HFFc6 (cell line): ENCODE measurements around the gene OR2S2. TPM values are rescaled to one million over a fixed set of nuclear protein-coding genes. Genes with fewer than 3 reads are reported as not detected.
A peak's percentile ranks its signal among the peaks of the same experiment; 100 is the strongest.

ENCODE experiments used
- DNase-seq: peaks from one replicate; pipeline ENCODE4 v3.0.0-alpha.2; 2018
- H3K27ac Mint-ChIP-seq: 2 replicates; pipeline ENCODE4 v1.8.0; 2020; ENCODE audit warnings: mild to moderate bottlenecking, mixed read lengths
- H3K27me3 Mint-ChIP-seq: 2 replicates; pipeline ENCODE4 v1.8.0; 2021; ENCODE audit warnings: mild to moderate bottlenecking, moderate library complexity, mixed read lengths; ENCODE audit not compliant: insufficient read depth
- H3K36me3 Mint-ChIP-seq: 2 replicates; pipeline ENCODE4 v1.8.0; 2021; ENCODE audit warnings: low read depth, mixed read lengths
- H3K4me1 Mint-ChIP-seq: 2 replicates; pipeline ENCODE4 v1.8.0; 2020; ENCODE audit warnings: low read depth, mixed read lengths
- H3K4me3 Mint-ChIP-seq: 2 replicates; pipeline ENCODE4 v1.8.0; 2020; ENCODE audit warnings: mild to moderate bottlenecking, moderate library complexity, mixed read lengths
- H3K9me3 Mint-ChIP-seq: 2 replicates; pipeline ENCODE4 v1.8.0; 2020; ENCODE audit warnings: mild to moderate bottlenecking, mixed read lengths
- total RNA-seq, 6 experiments: library from RNA; stranded (reverse); fragmentation: NEBNext Ultra II Directional; extraction: Animal tissue kit (Norgen Biotek cat#: 25700); gene quantifications; 2 replicates in 1 of 6; 3 replicates in 5 of 6; pipeline ENCODE4 v1.2.3, GENCODE V29; 2021
- TF ChIP-seq, protein P1 (sequence below): fragments of 200-600 bp; sonication (generic); IDR thresholded peaks from 2 replicates; pipeline ENCODE4 v1.5.0; 2021; ENCODE audit warnings: antibody characterized with exemption, mild to moderate bottlenecking

Gene OR2S2
- total RNA-seq, 6 experiments from 2014 or later, result not detected

DNA sequence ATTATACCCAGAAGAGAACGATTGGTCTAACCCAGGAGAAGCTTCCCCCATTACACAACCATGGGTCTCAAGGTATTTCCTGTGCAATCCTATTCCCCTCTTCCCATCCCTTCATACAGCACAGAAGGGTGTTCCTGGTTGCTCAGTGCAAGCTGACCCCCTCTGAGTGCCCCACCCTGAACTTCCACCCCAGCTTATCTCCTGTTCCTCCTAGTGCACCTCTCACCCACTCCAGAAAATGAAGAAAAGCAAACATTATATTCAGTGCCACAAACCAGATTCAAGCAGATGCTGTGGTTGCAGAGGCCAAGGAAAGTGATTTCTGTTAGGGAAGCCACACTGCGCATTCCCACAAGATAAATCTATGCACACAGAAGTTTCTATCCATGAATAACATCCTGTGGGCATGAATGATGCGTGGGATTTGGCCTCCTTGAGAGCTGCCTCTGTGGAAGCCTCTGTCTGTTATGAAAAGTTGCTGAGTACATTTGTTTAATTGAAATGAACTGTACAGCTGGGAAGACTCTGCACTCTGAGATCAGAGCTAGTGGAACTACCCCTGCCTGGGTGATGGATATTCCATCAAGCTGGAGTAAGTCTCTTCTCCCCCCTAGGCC lies 2.2 kb upstream of the OR2S2 start:
- no peak overlapping the region for H3K27ac Mint-ChIP-seq
- no peak overlapping the region for H3K4me3 Mint-ChIP-seq
- peak; percentile 24 for DNase-seq
- H3K4me1 Mint-ChIP-seq, result peaks cover 45% of the 10 kb centered on the region
- H3K27me3 Mint-ChIP-seq, result no peaks in the 10 kb centered on the region; the same call in 1 of the 2 replicates
- no peaks in the 10 kb centered on the region for H3K9me3 Mint-ChIP-seq
- H3K36me3 Mint-ChIP-seq, result no peaks in the 10 kb centered on the region
- TF ChIP-seq, protein P1, sequence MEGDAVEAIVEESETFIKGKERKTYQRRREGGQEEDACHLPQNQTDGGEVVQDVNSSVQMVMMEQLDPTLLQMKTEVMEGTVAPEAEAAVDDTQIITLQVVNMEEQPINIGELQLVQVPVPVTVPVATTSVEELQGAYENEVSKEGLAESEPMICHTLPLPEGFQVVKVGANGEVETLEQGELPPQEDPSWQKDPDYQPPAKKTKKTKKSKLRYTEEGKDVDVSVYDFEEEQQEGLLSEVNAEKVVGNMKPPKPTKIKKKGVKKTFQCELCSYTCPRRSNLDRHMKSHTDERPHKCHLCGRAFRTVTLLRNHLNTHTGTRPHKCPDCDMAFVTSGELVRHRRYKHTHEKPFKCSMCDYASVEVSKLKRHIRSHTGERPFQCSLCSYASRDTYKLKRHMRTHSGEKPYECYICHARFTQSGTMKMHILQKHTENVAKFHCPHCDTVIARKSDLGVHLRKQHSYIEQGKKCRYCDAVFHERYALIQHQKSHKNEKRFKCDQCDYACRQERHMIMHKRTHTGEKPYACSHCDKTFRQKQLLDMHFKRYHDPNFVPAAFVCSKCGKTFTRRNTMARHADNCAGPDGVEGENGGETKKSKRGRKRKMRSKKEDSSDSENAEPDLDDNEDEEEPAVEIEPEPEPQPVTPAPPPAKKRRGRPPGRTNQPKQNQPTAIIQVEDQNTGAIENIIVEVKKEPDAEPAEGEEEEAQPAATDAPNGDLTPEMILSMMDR, result no peak

DNA sequence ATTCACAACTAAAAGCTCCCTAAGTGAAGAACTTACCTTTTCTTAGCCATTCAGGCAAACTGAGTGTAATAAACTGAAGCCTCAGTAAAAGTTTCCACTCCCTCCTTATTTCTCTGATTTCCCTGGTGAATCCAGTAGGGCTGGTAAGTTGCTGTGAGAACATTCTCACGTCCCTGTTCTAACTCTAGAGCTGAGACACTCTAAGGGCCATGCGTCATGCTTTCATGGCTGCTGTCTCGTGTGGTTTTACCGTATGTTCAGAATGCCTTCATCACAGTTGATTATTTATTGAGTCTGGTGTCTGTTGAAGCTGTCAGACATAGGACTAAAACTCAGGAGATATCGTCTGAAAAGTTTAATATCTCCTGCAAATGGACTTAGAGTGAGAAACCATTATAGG lies 1.3 kb downstream of the OR2S2 start:
- TF ChIP-seq, protein P1, result no peak
- no peaks in the 10 kb centered on the region; the same call in 1 of the 2 replicates for H3K27me3 Mint-ChIP-seq

GRCh38 chr9:35954942-35955546 lies 2.9 kb downstream of the OR2S2 start:
- Mint-ChIP-seq H3K27me3 (no peaks in the 10 kb centered on the region; the same call in 1 of the 2 replicates), H3K4me1 (peaks cover 52% of the 10 kb centered on the region), H3K4me3 (peak overlapping the region; percentile 18; the same call in 1 of the 2 replicates), H3K9me3 (no peaks in the 10 kb centered on the region), H3K27ac (peak overlapping the region; percentile 48; the same call in 1 of the 2 replicates), H3K36me3 (no peaks in the 10 kb centered on the region)
- TF ChIP-seq, protein P1, result peak; percentile 94
- peak; percentile 77 for DNase-seq

More for the DNA sequence above, 1.3 kb downstream of the OR2S2 start:
- no peak for DNase-seq
- Mint-ChIP-seq H3K4me1 (peaks cover 61% of the 10 kb centered on the region), H3K9me3 (no peaks in the 10 kb centered on the region), H3K4me3 (no peak overlapping the region), H3K36me3 (no peaks in the 10 kb centered on the region), H3K27ac (no peak overlapping the region)

DNA sequence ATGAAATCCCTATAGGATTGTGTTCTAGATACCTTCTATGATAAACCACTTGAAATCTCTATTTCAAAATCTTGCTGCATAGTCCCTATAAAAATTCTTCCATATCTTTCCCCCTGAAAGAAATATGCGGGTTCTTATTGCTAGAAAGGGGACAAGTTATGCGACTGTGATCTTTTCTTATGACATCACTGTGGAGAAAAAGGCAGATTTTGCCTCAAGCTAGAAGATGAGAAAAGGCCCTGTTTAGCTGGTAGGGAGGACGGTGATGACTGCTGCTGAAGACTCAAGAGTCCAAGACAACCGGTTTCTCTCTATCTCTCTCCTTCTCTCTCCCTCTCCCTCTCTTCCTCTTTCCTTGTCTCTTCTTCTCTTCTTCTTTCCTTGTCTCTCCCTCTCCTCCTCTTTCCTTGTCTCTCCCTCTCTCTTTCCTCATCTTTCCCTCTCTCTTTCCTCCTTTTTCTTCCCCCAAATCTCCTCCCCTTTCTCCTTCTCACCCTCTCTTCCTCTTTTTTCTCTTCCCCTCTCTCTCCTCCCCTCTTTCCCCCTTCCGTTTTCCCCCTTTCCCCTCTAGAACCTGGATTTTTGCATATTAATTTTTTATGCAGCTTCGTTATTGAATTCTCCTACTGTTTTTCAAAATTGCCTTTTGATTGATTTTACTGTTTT lies 5.3 kb downstream of the OR2S2 start:
- Mint-ChIP-seq H3K9me3 (no peaks in the 10 kb centered on the region), H3K27ac (peak overlapping the region; percentile 78), H3K27me3 (no peaks in the 10 kb centered on the region), H3K36me3 (no peaks in the 10 kb centered on the region), H3K4me1 (peaks cover 50% of the 10 kb centered on the region), H3K4me3 (no peak overlapping the region)
- TF ChIP-seq, protein P1, result no peak
- peak; percentile 14 for DNase-seq

GRCh38 chr9:35951736-35952135 lies 6.2 kb downstream of the OR2S2 start:
- H3K4me3 Mint-ChIP-seq, result no peak overlapping the region
- DNase-seq, result peak; percentile 55
- no peaks in the 10 kb centered on the region for H3K27me3 Mint-ChIP-seq
- peak overlapping the region; percentile 78 for H3K27ac Mint-ChIP-seq
- TF ChIP-seq, protein P1, result no peak
- H3K4me1 Mint-ChIP-seq, result peaks cover 50% of the 10 kb centered on the region
- H3K36me3 Mint-ChIP-seq, result no peaks in the 10 kb centered on the region
- H3K9me3 Mint-ChIP-seq, result no peaks in the 10 kb centered on the region
